T follicular helper cell (primary cell): ENCODE data around the gene RAB4A.
"Not testable (repeated sequence)": the region's sequence is repeated elsewhere in the genome, so short reads cannot be mapped to it uniquely, and the experiment has no call there.

ENCODE experiments used
- DNase-seq: peaks from one replicate; pipeline ENCODE4 v3.0.0-alpha.2; 2020; ENCODE audit warnings: low read depth

Gene RAB4A

DNA sequence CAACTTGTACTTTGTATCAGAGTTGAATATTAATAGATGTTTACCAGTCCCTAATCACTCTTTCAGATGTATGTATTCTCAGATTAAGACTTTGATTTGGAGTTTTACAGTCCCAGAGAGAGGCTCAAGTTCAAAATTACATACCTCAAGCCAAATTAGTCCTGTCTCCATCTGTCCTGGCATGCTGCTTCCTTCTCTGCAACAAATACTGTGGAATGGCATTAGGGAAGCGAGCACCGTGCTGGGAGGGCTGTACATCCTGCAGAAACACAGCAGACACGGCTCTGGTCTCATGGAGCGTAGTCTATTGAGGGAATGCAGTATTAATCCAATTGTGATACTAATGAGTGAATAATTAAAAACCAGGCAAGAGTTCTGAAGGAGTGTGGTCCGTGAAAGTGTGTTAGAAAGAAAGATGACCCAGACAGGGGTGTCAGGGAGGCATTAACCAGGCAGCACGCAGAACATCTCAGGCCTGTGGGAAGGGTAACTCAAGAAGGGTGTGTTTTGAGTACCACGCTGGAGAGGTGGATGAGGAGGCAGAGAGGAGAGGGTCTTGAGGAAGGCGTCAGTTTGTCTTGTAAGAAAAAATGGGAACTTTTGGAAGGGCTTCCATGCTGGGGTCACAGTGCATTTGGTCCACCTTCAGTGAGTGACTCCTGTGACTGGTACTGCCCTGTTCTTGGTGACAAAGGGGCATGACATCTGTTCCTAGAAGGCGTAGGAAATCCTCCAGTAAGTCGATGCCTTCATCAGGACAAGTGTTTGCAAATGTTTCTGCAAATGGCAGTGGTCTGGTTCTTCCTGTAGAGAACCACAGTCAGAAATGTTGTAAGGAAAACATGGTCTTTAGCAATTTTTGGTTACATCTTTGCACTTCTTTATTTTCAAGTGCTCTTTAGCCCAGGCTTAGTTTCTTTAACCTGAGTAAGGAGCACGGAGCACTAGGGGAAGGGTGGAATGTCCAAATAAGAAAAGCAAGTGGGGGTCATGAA is 1.6 kb downstream of the RAB4A start:
- no peak for DNase-seq

GRCh38 chr1:229273507-229274232 is 2.8 kb downstream of the RAB4A start:
- no peak for DNase-seq

DNA sequence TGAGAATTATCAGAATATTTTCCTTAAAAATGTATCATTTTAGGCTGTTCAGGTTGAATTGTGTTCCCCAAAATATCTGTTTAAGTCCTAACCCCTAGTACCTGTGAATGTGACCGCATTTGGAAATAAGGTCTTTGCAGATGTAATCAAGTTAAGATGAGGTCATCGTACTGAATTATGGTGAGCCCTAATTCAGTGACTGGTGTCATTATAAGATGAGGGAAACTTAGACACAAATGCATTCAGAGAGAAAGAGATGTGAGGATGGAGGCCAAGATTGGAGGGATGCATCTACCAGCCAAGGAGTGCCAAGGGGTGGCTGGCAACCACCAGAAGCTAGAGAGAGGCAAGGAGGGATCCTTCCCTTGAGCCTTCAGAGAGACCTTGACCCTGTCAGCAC is 4.1 kb downstream of the RAB4A start:
- DNase-seq: no peak

DNA sequence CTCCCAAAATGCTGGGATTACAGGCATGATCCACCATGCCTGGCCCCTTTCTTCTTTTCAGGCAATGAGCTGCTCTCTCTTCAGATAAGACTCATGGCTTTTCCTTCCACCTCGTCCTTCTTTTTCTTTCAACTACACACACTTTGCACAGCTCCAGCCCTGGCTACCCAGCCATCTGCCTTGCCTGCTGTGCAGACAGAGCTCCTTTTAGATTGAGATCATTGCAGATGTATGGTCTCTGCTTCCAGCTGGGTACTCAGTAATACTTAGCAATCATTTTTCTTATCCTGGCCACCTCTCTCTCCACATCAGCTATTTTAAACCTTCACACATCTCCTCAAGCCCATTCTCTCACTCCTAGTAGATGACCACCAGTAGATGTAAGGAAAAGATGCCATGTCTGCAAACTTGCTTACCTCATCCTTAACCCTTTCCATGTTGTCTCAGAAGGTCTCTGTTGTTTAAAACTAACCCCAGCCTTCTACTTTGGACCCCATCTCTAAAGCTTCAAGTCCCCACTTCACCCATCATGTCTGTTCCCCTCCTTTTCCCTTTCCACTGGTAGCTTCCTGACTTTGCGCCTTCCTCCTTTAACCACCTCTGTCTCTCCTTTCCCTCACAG is 7.3 kb downstream of the RAB4A start:
- DNase-seq: no peak

DNA sequence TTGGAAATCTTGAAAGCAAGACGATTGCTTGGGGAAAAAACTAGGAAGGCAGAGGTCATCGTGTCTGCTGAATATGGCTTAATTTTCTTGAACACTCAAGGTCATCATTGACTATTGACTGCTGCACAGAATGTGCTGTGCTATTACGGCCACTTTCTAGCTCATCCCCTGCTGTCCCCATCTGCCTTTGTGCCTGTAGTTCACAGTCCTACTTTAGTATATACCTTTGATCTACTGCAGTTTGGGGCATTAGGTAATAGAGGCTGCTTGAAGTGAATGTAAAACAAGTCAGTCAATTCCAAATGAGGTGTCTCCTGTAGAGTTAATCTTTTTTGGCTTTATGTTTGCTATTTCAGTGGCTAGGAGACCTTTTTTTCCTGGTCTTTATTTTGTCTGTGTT is 8.3 kb downstream of the RAB4A start:
- no peak for DNase-seq

GRCh38 chr1:229280037-229280828 is 9.3 kb downstream of the RAB4A start:
- DNase-seq: no peak

- DNase-seq: no peak
These were observed 10.0 kb downstream of the RAB4A start for GRCh38 chr1:229280921-229281320.

DNA sequence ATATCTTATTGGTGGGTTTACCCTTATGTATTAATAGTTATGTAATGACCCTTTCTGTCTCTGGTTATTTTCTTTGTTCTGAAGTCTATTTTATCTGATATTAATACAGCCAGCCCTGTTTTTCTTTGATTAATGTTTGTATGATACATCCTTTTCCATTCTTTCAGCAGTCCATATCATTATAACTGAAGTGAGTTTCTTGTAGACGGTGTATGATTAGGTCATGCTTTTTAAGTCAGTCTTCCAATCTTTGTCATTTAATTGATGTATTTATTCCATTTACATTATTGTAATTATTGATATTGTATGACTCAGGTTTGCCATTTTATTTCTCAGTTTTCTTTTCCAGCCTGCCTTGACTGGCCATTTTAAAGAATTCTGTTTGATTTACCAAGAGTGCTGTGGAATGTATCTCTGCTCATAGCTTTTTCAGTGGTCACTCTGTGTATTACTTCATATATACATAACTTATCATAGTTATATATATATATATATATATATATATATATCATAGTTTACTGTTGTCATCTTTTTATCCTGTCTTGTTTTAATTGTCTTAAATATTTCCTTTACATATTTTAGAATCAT is 10.5 kb downstream of the RAB4A start:
- DNase-seq: no peak

GRCh38 chr1:229282295-229282823 is 11.4 kb downstream of the RAB4A start:
- no peak for DNase-seq

GRCh38 chr1:229283183-229283611 is 12.3 kb downstream of the RAB4A start:
- DNase-seq: no peak

DNA sequence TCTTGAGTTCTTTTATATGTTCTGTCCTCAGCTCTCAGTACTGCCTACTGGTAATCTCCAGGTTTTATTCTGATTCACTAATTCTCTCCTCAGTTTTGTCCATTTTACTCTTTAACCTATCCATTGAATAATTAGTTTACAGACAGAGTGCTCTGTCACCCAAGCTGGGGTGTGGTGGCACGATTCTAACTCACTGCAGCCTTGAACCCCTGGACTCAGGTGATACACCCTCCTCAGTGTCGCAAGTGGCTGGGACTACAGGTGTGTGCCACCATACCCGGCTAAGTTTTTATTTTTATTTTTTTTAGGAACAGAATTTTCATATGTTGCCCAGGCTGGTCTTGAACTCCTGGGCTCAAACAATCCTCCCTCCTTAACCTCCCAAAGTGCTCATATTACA is 14.0 kb downstream of the RAB4A start:
- DNase-seq: no peak

- DNase-seq: no peak
These were observed 14.5 kb downstream of the RAB4A start for GRCh38 chr1:229285440-229285839.

GRCh38 chr1:229286099-229286766 is 15.3 kb downstream of the RAB4A start:
- DNase-seq: no peak

GRCh38 chr1:229287267-229287666 is 16.4 kb downstream of the RAB4A start:
- no peak for DNase-seq

DNA sequence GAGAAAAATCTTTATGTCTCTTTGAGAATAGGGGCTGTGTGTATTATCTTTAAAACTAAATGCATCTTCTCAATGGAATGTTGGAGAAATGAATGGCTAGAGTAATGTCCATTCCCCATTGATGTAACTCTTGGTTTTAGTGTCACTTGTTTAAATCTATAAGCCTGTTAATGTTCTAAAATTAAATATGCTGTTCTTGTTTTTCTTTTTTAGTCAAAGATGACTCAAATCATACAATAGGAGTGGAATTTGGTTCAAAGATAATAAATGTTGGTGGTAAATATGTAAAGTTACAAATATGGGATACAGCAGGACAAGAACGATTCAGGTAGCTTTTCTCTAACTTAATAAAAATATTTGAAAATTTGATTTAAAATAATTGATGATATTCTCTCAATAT is 17.6 kb downstream of the RAB4A start:
- no peak for DNase-seq

DNA sequence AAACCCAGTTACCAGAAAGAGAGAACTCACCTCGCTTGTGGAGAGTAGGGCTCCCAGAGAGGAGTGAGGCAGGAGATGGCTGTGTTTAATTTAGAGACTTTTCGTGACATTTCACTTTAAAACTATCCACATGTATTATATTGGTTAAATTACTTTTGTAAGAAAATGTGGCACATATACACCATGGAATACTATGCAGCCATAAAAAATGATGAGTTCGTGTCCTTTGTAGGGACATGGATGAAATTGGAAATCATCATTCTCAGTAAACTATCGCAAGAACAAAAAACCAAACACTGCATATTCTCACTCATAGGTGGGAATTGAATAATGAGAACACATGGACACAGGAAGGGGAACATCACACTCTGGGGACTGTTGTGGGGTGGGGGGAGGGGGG is 20.8 kb downstream of the RAB4A start:
- DNase-seq: not testable (repeated sequence)

DNA sequence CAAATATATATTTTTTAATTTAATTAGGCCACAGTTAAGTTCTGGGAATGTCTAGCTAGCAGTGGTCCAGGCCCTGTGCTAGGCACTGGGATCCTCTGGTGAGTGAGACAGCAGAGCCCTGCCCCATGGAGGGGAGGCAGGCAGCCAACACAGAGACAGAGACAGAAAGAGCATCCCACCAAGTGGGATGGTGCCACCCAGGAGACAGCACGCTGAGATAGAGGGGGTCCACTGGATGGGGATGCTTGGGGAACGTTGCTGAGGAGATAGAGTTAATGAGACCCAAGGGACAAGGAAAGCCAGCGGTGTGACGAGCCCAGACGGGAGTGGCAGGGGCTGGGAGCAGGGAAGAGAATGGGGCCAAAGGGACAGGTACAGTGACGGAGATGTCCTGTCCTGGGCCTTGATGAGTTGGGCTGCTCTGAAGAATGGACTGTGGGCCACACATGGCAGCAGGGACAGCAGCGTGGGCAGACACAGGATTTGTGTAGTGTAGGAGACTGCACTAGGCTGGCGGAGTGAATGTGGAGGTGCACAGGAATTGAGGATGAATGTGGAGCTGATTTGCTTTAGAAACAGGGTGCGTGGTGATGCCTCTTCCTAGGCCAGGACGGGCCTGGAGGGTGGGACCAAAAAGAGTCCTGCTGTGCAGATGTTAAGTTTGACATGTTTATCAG is 22.8 kb downstream of the RAB4A start:
- no peak for DNase-seq

DNA sequence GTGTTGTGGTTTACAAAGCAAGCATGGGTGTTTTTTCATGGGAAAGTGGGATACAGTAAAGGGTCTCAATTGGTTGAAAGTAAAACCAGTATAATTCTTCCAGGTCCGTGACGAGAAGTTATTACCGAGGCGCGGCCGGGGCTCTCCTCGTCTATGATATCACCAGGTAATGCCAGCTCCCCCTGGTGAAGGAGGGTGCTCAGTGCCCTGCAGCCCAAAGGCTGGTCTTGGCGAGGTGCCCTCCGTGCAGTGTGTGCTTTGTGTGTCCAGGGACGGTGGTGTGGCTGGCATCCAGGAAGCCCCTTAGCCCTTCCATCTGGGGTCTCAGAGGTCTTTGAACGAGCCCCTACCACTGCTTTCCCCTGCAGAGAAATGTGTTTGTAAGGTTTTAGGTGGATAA is 24.8 kb downstream of the RAB4A start:
- no peak for DNase-seq

- DNase-seq: no peak
These were observed 25.6 kb downstream of the RAB4A start for GRCh38 chr1:229296541-229296941.

DNA sequence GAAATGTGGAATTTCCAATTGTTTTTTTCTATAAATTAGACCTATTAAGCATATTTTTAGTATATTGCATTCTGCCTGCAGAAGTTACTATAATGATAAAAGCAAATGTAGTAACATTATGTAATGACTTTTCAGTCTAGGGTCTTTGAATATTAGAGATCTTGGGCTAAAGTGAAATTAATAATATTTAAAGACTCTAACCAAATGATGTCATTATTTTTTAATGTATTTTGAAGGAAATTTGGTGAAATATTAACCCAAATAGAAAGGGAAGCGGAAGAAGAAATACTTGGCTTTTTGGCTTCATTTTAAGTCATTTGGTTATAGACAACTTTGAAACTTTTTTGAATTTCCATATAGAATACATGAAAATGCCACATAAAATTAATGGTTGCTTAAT is 26.8 kb downstream of the RAB4A start:
- no peak for DNase-seq
